ENCODE measurements around the gene PKD1. TPM values are rescaled to one million over a fixed set of nuclear protein-coding genes. Genes with fewer than 3 reads are reported as not detected.
A peak's percentile ranks its signal among the peaks of the same experiment; 100 is the strongest.

Gene PKD1
- total and polyA plus RNA-seq, 7 donors = 10.6 to 372 (median 81.6) TPM

GRCh38 chr16:2165861-2166260 is 30.2 kb upstream of the PKD1 start:
- peaks cover 0 to 59% (median 31%) of the 10 kb centered on the region in 4 donors for H3K36me3 ChIP-seq
- no peak for TF ChIP-seq POLR2A (IDR thresholded peaks at IDR 0.05)
- TF ChIP-seq POLR2AphosphoS5 (IDR thresholded peaks at IDR 0.05) = no peak
- no peak for TF ChIP-seq CTCF (IDR thresholded peaks at IDR 0.05)
- TF ChIP-seq EP300 (IDR thresholded peaks at IDR 0.05) = no peak
- no peak overlapping the region for H3K27ac ChIP-seq
- H3K9me3 ChIP-seq = no peaks in the 10 kb centered on the region
- intact Hi-C loops (cut with DNase I) = no loop called here
- peaks cover 0 to 19% (median 13%) of the 10 kb centered on the region in 4 donors for H3K4me1 ChIP-seq
- H3K27me3 ChIP-seq = no peaks in the 10 kb centered on the region
- 96% methylated on average over 12 of the region's 12 CpGs for WGBS, 2 donors
- H3K4me3 ChIP-seq = no peak overlapping the region
- no peak for DNase-seq

- H3K27ac ChIP-seq = peak overlapping the region in 1 of 4 donors; percentile 22
- H3K36me3 ChIP-seq = peaks cover 0 to 34% (median 26%) of the 10 kb centered on the region in 4 donors
- no peaks in the 10 kb centered on the region for H3K27me3 ChIP-seq
- intact Hi-C loops (cut with DNase I) = no loop called here
- no peak overlapping the region for H3K4me3 ChIP-seq
- TF ChIP-seq EP300 (IDR thresholded peaks at IDR 0.05) = no peak
- no peak for TF ChIP-seq POLR2AphosphoS5 (IDR thresholded peaks at IDR 0.05)
- TF ChIP-seq POLR2A (IDR thresholded peaks at IDR 0.05) = no peak
- TF ChIP-seq CTCF (IDR thresholded peaks at IDR 0.05) = no peak
- no peak for DNase-seq
- 31 to 77% methylated on average over 26 of the region's 26 CpGs for WGBS, 2 donors
- no peaks in the 10 kb centered on the region for H3K9me3 ChIP-seq
- H3K4me1 ChIP-seq = peaks cover 0 to 44% (median 39%) of the 10 kb centered on the region in 4 donors
These were observed 27.6 kb upstream of the PKD1 start for GRCh38 chr16:2163211-2163881.

GRCh38 chr16:2162676-2163118 is 27.0 kb upstream of the PKD1 start:
- Histone ChIP-seq H3K27ac (peak overlapping the region in 2 of 4 donors; percentile 22 to 90), H3K9me3 (no peaks in the 10 kb centered on the region), H3K27me3 (no peaks in the 10 kb centered on the region), H3K4me3 (no peak overlapping the region), H3K36me3 (peaks cover 0 to 27% (median 20%) of the 10 kb centered on the region in 4 donors), H3K4me1 (peaks cover 0 to 50% (median 45%) of the 10 kb centered on the region in 4 donors)
- intact Hi-C loops (cut with DNase I) = no loop called here
- 58 to 87% methylated on average over 13 of the region's 13 CpGs for WGBS, 2 donors
- TF ChIP-seq POLR2A (IDR thresholded peaks at IDR 0.05) (no peak), CTCF (IDR thresholded peaks at IDR 0.05) (no peak), POLR2AphosphoS5 (IDR thresholded peaks at IDR 0.05) (no peak), EP300 (IDR thresholded peaks at IDR 0.05) (no peak)
- no peak for DNase-seq

GRCh38 chr16:2161911-2162310 is 26.2 kb upstream of the PKD1 start:
- intact Hi-C loops (cut with DNase I) = no loop called here
- peaks cover 0 to 58% (median 53%) of the 10 kb centered on the region in 4 donors for H3K4me1 ChIP-seq
- H3K27ac ChIP-seq = peak overlapping the region; percentile 90 to 96 (median 94)
- H3K27me3 ChIP-seq = no peaks in the 10 kb centered on the region
- 94 to 95% methylated on average over 10 of the region's 10 CpGs for WGBS, 2 donors
- no peak overlapping the region for H3K4me3 ChIP-seq
- DNase-seq = no peak
- H3K36me3 ChIP-seq = peaks cover 0 to 20% (median 13%) of the 10 kb centered on the region in 4 donors
- TF ChIP-seq CTCF (IDR thresholded peaks at IDR 0.05) (no peak), POLR2A (IDR thresholded peaks at IDR 0.05) (no peak), POLR2AphosphoS5 (IDR thresholded peaks at IDR 0.05) (no peak), EP300 (IDR thresholded peaks at IDR 0.05) (no peak)
- H3K9me3 ChIP-seq = no peaks in the 10 kb centered on the region

All from sigmoid colon (tissue), 7 donors.